WTC11 (cell line): ENCODE data around the gene ZDHHC11B.

ENCODE experiments used
- ESRRA ChIP-seq: sonication (generic); formaldehyde crosslinking; IDR thresholded peaks from 2 replicates; pipeline ENCODE4 v1.8.1; 2022; ENCODE audit warnings: mild to moderate bottlenecking, missing genetic modification reagents, borderline replicate concordance
- HMGA2 ChIP-seq: fragments of 250-450 bp; sonication (Bioruptor Pico); IDR thresholded peaks from 2 replicates; pipeline ENCODE4 v1.4.0; 2021; ENCODE audit warnings: mild to moderate bottlenecking, moderate library complexity
- IRF2 ChIP-seq: sonication (generic); formaldehyde crosslinking; IDR thresholded peaks from 2 replicates; pipeline ENCODE4 v1.8.0; 2022; ENCODE audit warnings: low read depth, missing genetic modification reagents, borderline replicate concordance
- TCF7 ChIP-seq: sonication (generic); formaldehyde crosslinking; IDR thresholded peaks from 2 replicates; pipeline ENCODE4 v1.8.0; 2022; ENCODE audit warnings: mild to moderate bottlenecking, low read depth, missing genetic modification reagents, moderate library complexity
- TF ChIP-seq, protein P1 (sequence below): sonication (generic); formaldehyde crosslinking; IDR thresholded peaks from 2 replicates; pipeline ENCODE4 v1.8.1; 2022; ENCODE audit warnings: low read depth, mild to moderate bottlenecking, moderate library complexity, missing genetic modification reagents, borderline replicate concordance
- TF ChIP-seq, protein P2 (sequence below): sonication (generic); formaldehyde crosslinking; IDR thresholded peaks from 2 replicates; pipeline ENCODE4 v1.8.1; 2023; ENCODE audit warnings: mild to moderate bottlenecking, missing genetic modification reagents, moderate library complexity
- TF ChIP-seq, protein P3 (sequence below): fragments of 200-600 bp; IDR thresholded peaks from 2 replicates; pipeline ENCODE4 v1.8.0; 2022; ENCODE audit warnings: antibody characterized with exemption

DNA sequence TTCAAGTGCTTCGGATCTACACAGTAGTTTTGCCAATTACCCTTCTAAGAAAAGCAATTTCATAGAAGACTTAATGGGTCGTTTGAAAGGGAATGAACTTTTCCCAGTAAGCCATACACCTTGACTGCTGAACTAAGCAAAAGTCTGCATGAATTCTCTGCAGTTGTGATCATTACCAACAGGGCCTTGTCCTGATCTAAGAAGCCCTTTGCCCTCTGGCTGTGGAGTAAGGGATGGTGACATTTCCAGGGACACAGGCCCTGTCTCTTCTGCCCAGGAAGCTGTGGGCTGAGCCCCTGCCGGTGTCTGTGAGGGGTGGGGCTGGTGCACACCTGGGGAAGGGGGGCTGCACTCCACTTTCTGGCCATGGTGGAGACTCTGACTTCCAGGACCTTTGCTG is 35.7 kb upstream of the ZDHHC11B start:
- TF ChIP-seq, protein P1, sequence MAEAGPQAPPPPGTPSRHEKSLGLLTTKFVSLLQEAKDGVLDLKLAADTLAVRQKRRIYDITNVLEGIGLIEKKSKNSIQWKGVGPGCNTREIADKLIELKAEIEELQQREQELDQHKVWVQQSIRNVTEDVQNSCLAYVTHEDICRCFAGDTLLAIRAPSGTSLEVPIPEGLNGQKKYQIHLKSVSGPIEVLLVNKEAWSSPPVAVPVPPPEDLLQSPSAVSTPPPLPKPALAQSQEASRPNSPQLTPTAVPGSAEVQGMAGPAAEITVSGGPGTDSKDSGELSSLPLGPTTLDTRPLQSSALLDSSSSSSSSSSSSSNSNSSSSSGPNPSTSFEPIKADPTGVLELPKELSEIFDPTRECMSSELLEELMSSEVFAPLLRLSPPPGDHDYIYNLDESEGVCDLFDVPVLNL = no peak
- TF ChIP-seq, protein P2, sequence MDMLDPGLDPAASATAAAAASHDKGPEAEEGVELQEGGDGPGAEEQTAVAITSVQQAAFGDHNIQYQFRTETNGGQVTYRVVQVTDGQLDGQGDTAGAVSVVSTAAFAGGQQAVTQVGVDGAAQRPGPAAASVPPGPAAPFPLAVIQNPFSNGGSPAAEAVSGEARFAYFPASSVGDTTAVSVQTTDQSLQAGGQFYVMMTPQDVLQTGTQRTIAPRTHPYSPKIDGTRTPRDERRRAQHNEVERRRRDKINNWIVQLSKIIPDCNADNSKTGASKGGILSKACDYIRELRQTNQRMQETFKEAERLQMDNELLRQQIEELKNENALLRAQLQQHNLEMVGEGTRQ (CRISPR knock-in tag) = no peak
- TF ChIP-seq, protein P3, sequence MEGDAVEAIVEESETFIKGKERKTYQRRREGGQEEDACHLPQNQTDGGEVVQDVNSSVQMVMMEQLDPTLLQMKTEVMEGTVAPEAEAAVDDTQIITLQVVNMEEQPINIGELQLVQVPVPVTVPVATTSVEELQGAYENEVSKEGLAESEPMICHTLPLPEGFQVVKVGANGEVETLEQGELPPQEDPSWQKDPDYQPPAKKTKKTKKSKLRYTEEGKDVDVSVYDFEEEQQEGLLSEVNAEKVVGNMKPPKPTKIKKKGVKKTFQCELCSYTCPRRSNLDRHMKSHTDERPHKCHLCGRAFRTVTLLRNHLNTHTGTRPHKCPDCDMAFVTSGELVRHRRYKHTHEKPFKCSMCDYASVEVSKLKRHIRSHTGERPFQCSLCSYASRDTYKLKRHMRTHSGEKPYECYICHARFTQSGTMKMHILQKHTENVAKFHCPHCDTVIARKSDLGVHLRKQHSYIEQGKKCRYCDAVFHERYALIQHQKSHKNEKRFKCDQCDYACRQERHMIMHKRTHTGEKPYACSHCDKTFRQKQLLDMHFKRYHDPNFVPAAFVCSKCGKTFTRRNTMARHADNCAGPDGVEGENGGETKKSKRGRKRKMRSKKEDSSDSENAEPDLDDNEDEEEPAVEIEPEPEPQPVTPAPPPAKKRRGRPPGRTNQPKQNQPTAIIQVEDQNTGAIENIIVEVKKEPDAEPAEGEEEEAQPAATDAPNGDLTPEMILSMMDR = no peak
- TF ChIP-seq HMGA2 (no peak), TCF7 (CRISPR knock-in tag) (no peak), ESRRA (CRISPR knock-in tag) (no peak), IRF2 (CRISPR knock-in tag) (no peak)
